KMS-11 (cell line): ENCODE data around the gene DYNLT2B.
"Not testable (repeated sequence)": the region's sequence is repeated elsewhere in the genome, so short reads cannot be mapped to it uniquely, and the experiment has no call there.

Experiments used
- H2AFZ ChIP-seq: fragments of 200-600 bp; sonication (generic); 2 replicates; pipeline ENCODE4 v1.6.1; 2016; ENCODE audit warnings: antibody characterized with exemption, mixed run types, low read depth
- H3K27ac ChIP-seq: fragments of 200-600 bp; sonication (generic); 2 replicates; pipeline ENCODE4 v1.6.1; 2016; ENCODE audit warnings: mild to moderate bottlenecking, mixed run types
- H3K27me3 ChIP-seq: fragments of 200-600 bp; sonication (generic); 2 replicates; pipeline ENCODE4 v1.6.1; 2017; ENCODE audit warnings: mild to moderate bottlenecking, low read depth, mixed run types, moderate library complexity; ENCODE audit not compliant: insufficient read depth
- H3K36me3 ChIP-seq: fragments of 200-600 bp; sonication (generic); 2 replicates; pipeline ENCODE4 v1.6.1; 2017; ENCODE audit warnings: mild to moderate bottlenecking, mixed run types; ENCODE audit not compliant: insufficient read depth
- H3K4me1 ChIP-seq: fragments of 200-600 bp; sonication (generic); 2 replicates; pipeline ENCODE4 v1.6.1; 2016; ENCODE audit warnings: mild to moderate bottlenecking, low read depth, mixed run types; ENCODE audit not compliant: poor library complexity, severe bottlenecking
- H3K4me2 ChIP-seq: fragments of 200-600 bp; sonication (generic); 2 replicates; pipeline ENCODE4 v1.7.0; 2016; ENCODE audit warnings: mild to moderate bottlenecking, mixed run types
- H3K4me3 ChIP-seq: fragments of 200-600 bp; sonication (generic); IDR thresholded peaks from 2 replicates; pipeline ENCODE4 v1.6.1; 2017; ENCODE audit warnings: low read depth, low read length, mixed read lengths; ENCODE audit not compliant: insufficient read depth
- H3K79me2 ChIP-seq: fragments of 200-600 bp; sonication (generic); 2 replicates; pipeline ENCODE4 v1.6.1; 2016; ENCODE audit warnings: low read depth, mixed run types; ENCODE audit not compliant: insufficient read depth
- H3K9ac ChIP-seq: fragments of 200-600 bp; sonication (generic); 2 replicates; pipeline ENCODE4 v1.6.1; 2016; ENCODE audit warnings: mild to moderate bottlenecking, mixed run types
- H4K20me1 ChIP-seq: fragments of 200-600 bp; sonication (generic); 2 replicates; pipeline ENCODE4 v1.6.1; 2016; ENCODE audit warnings: mild to moderate bottlenecking, mixed run types; ENCODE audit not compliant: insufficient read depth
- TF ChIP-seq, protein P1 (sequence below): fragments of 200-600 bp; sonication (generic); conservative IDR thresholded peaks from 2 replicates; pipeline ENCODE4 v1.6.1; 2017; ENCODE audit warnings: low read depth, mild to moderate bottlenecking, antibody characterized with exemption, low read length, moderate library complexity, mixed read lengths

DYNLT2B gene

DNA sequence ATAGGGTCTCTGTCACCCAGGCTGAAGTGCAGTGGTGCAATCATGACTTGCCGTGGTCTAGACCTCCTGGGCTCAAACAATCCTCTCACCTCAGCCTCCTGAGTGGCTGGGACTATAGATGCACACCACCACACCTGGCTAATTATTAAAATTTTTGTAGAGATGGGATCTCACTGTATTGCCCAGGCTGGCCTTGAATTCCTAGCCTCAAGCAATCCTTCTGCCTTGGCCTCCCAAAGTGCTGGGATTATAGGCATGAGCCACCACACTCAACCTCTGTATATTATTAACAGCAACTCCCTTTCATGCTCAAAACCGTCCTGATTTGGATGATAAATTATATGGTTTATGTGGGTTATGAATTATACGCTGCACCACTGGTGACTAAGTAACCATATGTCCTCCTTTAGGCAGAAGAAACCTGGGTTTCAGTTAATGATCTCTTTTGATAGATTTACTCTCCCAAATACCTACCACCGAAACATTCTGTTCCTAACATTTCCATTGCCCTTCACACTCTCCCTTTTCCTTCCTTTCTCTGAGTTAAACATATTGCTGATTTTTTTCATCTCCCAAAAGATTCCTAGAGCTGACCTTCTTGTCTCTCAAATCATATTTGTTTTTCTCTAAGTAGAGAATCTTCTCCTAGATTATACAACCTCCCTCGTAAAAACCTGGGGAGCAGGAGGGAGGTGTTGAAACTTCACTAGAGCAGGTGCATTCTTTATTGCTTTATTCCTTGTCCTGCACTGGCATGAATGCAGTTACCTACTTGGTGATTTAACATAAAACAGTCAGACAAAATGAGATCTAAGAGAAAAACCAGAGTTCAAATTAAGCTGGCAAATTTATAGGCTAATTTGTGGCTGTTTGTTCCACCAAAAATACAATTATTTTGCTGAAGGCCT lies 63.4 kb downstream of the DYNLT2B start:
- Histone ChIP-seq H3K79me2 (no peaks in the 10 kb centered on the region), H3K9ac (no peak overlapping the region), H2AFZ (no peak overlapping the region), H3K27ac (no peak overlapping the region), H3K4me2 (no peak overlapping the region), H4K20me1 (no peaks in the 10 kb centered on the region), H3K4me3 (no peak overlapping the region), H3K27me3 (no peaks in the 10 kb centered on the region), H3K4me1 (no peaks in the 10 kb centered on the region), H3K36me3 (no peaks in the 10 kb centered on the region)
- TF ChIP-seq, protein P1, sequence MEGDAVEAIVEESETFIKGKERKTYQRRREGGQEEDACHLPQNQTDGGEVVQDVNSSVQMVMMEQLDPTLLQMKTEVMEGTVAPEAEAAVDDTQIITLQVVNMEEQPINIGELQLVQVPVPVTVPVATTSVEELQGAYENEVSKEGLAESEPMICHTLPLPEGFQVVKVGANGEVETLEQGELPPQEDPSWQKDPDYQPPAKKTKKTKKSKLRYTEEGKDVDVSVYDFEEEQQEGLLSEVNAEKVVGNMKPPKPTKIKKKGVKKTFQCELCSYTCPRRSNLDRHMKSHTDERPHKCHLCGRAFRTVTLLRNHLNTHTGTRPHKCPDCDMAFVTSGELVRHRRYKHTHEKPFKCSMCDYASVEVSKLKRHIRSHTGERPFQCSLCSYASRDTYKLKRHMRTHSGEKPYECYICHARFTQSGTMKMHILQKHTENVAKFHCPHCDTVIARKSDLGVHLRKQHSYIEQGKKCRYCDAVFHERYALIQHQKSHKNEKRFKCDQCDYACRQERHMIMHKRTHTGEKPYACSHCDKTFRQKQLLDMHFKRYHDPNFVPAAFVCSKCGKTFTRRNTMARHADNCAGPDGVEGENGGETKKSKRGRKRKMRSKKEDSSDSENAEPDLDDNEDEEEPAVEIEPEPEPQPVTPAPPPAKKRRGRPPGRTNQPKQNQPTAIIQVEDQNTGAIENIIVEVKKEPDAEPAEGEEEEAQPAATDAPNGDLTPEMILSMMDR, result no peak

DNA sequence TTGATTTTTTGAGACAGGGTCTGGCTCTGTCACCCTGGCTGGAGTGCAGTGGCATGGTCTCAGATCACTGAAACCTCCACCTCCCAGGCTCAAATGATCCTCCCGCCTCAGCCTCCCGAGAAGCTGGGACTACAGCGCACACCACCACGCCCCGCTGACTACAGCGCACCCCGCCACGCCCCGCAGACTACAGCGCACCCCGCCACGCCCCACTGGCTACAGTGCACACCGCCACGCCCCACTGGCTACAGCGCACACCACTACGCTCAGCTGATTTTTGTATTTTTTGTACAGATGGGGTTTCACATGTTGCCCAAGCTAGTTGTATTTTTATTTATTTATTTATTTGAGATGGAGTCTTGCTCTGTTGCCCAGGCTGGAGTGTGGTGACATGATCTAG lies 66.1 kb downstream of the DYNLT2B start:
- H3K9ac ChIP-seq, result no peak overlapping the region
- no peaks in the 10 kb centered on the region for H3K27me3 ChIP-seq
- no peak overlapping the region for H3K4me2 ChIP-seq
- H3K27ac ChIP-seq, result no peak overlapping the region
- no peak overlapping the region for H3K4me3 ChIP-seq
- TF ChIP-seq, protein P1, result no peak
- H3K79me2 ChIP-seq, result no peaks in the 10 kb centered on the region
- no peaks in the 10 kb centered on the region for H3K36me3 ChIP-seq
- no peak overlapping the region for H2AFZ ChIP-seq
- H4K20me1 ChIP-seq, result no peaks in the 10 kb centered on the region
- H3K4me1 ChIP-seq, result no peaks in the 10 kb centered on the region

DNA sequence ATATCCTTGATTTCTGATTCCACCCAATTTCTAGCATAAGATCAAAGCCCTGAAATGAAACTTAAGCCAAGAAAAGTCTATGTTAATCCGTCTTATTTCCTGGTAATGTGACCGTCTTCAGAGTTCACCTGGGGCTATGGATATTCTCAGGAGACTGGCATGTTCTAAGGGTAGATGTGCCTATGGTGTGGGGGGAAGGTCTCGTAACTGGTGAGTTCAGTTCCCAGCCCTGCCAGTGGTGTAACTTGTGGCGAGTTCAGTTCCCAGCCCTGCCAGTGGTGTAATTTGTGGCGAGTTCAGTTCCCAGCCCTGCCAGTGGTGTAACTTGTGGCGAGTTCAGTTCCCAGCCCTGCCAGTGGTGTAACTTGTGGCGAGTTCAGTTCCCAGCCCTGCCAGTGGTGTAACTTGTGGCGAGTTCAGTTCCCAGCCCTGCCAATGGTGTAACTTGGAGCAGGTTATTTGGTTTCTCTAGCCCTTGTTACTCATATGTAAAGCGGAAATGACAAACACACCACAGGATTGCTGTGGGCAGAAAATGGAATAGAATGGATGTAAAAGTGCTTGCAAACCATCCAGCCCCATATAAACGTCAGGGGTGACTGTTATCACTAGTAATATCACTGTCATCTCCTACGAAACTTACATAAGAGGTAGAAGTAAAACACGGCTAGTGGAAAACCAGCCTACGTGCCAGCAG lies 71.3 kb downstream of the DYNLT2B start:
- no peak overlapping the region for H3K27ac ChIP-seq
- H3K4me1 ChIP-seq, result no peaks in the 10 kb centered on the region
- no peaks in the 10 kb centered on the region for H3K79me2 ChIP-seq
- no peaks in the 10 kb centered on the region for H3K27me3 ChIP-seq
- no peak overlapping the region for H3K9ac ChIP-seq
- no peaks in the 10 kb centered on the region for H4K20me1 ChIP-seq
- no peak overlapping the region for H2AFZ ChIP-seq
- no peak overlapping the region for H3K4me3 ChIP-seq
- TF ChIP-seq, protein P1, result no peak
- no peak overlapping the region for H3K4me2 ChIP-seq
- no peaks in the 10 kb centered on the region for H3K36me3 ChIP-seq

DNA sequence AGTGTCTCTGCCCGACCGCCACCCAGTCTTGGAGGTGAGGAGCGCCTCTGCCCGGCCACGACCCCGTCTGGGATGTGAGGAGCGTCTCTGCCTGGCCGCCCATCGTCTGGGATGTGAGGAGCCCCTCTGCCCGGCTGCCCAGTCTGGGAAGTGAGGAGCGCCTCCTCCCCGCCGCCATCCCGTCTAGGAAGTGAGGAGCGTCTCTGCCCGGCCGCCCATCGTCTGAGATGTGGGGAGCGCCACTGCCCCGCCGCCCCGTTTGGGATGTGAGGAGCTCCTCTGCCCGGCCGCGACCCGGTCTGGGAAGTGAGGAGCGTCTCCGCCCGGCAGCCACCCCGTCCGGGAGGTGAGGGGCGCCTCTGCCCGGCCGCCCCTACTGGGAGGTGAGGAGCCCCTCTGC lies 73.9 kb downstream of the DYNLT2B start:
- H3K4me2 ChIP-seq, H3K27me3 ChIP-seq, H2AFZ ChIP-seq, H3K36me3 ChIP-seq, H3K27ac ChIP-seq, H3K9ac ChIP-seq, H3K79me2 ChIP-seq, H4K20me1 ChIP-seq, H3K4me3 ChIP-seq, H3K4me1 ChIP-seq: not testable (repeated sequence)

DNA sequence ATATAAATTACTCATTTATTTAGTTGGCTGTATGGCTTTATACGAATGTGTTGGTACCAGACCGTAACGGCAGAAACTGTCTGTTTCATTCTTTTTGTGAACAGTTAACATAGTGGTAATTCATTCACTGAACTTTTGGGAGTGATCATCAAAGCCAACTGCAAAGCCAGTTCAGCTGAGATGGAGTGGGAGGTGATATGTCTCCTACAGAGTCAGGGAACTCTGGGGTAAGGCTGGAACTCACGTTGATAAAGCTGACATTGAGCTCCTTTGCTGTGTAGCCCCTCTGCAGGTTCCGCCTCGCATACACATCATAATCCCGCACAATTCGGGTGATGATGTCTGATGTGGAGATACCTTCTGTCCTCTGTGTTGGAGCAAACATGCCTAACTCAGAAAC lies 76.3 kb downstream of the DYNLT2B start:
- TF ChIP-seq, protein P1, result no peak
- no peak overlapping the region for H3K27ac ChIP-seq
- H3K27me3 ChIP-seq, result no peaks in the 10 kb centered on the region
- H4K20me1 ChIP-seq, result no peaks in the 10 kb centered on the region
- H2AFZ ChIP-seq, result no peak overlapping the region
- H3K79me2 ChIP-seq, result no peaks in the 10 kb centered on the region
- H3K36me3 ChIP-seq, result no peaks in the 10 kb centered on the region
- no peak overlapping the region for H3K4me3 ChIP-seq
- H3K4me1 ChIP-seq, result no peaks in the 10 kb centered on the region
- H3K9ac ChIP-seq, result no peak overlapping the region
- no peak overlapping the region for H3K4me2 ChIP-seq
